ENCODE results near the gene C2orf78.

The C2orf78 gene

DNA sequence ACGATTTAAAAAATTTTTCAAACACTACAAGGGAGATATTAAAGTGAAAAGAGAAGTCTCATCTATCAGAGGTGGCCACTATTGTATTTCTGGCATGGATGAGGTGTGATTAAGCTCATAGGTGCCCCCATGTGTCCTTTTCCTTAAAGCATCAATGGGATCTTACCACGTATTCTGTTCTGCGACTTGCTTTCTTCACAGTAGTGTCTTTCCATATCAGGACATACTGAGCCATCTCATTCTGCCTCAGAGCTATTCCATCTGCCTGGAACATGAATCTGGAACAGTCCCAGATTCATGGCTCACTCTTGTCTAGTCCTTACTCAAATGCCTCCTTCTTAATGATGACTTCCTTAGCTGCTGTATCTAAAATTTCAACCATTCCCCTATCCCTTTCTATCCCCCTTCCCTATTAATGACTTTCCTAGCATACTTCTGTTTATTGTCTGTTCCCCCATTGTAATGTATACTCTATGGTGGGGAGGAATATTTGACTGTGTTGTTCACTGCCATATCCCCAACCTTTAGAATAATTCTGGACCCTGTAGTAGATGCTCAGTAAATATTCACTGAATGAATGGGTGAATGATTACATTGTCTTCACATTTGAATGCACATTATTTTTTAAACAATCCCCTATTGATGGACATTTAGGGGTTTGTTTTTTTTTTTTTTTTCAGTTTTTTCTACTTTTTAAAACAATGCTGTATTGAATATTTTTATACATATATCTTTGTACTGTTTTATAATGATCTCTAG is 55.8 kb downstream of the C2orf78 start:
- no peak for DNase-seq

DNA sequence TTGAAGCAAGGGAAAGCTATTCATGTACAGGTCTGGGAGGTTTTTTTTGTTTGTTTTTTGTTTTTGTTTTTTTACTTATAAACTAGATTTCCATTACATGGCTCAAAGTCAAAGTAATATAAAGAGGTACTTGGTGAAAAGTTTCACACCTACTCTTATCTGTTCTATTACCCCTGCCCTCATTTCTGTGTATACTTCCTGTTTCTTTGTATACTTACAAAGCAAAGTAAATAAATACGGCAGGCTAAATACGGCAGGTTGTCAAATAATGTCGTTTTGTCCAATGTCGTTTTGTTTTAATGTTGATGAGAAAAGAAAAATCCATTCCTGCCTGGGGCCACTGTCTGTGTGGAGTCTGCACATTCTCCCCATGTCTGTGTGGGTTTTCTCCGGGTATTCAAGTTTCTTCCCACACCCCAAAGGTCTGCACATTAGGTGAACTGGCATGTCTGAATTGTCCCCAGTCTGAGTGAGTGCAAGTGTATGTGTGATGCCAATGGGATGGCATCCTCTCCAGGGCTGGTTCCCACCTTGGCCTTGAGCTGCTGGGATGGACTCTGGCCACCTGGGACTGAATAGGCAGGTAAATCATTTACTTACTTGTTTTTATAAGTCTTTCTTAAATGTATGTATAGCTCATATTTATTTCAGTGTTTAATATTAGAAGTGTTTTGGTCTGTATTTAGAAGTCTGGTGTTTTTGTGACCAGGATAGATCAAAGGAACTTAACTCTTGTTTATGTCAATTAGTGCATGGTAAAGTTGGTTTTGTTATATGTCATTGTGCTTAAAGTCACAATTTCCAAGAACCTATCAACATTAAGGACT is 58.1 kb downstream of the C2orf78 start:
- DNase-seq, result no peak

DNA sequence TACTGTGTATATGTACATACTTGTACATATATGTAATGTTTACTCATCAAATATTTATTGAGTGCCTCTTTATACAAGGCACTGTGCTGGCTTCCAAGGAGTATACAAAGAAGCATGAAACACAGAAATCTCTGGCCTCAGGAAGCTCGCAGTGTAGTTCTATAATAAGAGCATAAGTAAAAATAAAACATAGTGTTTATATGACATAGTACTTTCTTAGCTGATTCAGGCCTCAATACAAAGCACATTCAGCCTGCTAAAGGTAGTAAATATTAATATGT is 58.7 kb downstream of the C2orf78 start:
- no peak for DNase-seq

DNA sequence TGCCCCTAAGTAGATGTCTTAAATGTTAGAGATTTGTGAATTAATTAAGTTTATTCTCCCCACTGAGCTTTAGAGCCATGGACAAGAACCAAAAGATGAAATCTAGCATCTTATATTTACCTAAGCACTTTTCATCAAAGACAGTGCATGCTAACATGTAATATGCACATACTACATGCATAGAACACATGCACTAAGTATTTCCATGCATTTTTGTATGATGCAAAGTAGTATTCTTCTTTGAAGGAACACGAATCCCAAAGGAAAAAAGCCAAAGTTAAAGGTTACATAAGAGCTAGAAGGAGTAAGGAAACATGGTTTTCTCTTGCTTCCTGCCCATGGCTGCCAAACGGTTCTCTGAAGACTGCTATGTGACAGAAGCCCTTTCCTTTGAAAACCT is 60.1 kb downstream of the C2orf78 start:
- no peak for DNase-seq

DNA sequence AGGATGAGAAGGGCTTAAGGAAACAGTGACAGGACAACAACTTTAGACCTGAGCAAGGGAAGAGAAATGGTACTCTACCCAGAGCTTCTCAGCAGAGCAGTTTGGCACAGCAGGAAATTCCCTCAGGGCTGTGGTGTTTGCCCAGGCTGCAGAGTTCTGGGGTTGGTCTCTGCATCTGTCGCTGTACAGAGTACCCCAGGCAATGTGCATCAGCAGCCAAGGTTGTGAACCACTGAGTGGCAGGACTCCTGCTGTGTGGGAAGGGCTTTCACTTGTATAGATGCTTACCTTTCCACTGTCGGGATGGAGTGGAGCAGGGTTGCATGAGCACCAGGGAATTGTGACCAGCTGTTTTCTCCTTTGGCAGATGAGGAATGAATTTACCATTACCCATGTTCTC is 66.0 kb downstream of the C2orf78 start:
- no peak for DNase-seq

DNA sequence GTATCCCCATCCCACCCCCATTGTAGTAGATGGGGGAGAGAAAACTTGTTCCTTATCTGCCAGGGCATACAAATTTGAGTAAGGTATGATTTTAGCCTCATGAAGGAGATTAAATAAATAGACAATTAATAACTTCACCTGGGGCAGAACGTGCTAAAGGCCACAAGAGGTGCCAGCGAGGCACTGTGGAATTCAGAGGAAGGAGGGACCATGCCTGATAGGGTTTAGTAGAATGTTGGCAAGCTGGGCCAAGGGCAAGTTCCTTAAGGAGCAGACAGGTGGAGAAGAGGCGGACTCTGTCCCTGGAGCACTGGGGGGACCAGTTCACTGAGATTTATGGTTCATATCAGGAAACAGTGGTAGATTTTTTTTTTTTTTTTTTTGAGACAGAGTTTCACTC is 67.3 kb downstream of the C2orf78 start:
- DNase-seq, result no peak

DNA sequence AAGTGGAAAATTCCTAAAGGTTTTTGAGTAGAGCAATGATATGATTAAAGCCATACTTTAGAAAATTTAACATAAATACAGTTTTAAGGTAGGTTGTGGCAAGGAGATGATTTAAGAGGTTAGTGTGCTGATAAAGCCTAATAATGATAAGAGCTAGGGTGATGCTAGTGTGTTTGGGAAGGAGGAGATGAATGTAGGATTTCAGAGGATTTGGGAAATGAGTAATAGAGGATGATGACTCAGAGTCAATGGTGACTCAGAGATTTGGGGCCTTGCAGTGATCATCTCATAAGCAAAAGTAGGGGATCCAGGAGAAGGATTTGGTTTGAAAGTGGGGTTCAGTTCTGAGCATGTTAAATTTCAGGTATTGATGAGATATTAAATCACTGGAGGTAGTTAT is 68.0 kb downstream of the C2orf78 start:
- no peak for DNase-seq

DNA sequence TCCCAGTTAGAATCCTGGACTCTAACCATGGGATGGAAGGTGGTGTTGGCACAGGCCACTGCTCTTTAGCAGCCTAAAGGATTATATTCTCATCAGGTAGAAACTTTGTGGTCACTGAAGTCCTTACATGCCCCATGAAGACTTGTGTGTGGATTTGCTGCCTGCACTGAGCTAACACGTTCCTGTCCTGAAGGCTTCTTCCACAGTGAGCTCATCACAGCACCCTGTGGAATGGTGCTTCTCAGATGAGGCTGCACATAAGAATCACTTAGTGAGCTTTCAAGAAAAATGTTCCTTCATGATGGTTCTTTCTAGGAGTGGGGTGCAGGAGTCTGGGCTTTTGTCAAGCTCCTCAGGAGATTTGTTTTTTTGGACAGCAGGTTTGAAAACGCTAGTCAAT is 71.5 kb downstream of the C2orf78 start:
- no peak for DNase-seq

DNA sequence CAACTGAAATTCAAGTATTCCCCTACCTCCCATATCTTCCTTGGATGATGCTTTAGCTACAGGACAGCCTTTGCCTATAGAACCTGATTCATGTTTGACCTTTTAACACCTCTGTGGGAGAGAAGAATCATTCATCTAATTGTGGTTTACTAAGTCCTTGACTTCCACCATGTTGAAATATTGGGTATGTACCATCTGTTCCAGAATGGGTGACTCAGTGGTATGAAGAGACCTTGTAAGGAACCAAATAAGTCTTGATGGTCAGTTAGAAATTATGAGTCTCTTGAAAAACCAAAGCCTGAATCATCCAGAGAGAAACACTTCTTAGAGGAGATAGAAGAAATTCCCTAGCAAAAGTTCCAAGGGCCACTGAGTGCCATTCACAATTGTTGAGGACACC is 72.2 kb downstream of the C2orf78 start:
- DNase-seq, result no peak

DNA sequence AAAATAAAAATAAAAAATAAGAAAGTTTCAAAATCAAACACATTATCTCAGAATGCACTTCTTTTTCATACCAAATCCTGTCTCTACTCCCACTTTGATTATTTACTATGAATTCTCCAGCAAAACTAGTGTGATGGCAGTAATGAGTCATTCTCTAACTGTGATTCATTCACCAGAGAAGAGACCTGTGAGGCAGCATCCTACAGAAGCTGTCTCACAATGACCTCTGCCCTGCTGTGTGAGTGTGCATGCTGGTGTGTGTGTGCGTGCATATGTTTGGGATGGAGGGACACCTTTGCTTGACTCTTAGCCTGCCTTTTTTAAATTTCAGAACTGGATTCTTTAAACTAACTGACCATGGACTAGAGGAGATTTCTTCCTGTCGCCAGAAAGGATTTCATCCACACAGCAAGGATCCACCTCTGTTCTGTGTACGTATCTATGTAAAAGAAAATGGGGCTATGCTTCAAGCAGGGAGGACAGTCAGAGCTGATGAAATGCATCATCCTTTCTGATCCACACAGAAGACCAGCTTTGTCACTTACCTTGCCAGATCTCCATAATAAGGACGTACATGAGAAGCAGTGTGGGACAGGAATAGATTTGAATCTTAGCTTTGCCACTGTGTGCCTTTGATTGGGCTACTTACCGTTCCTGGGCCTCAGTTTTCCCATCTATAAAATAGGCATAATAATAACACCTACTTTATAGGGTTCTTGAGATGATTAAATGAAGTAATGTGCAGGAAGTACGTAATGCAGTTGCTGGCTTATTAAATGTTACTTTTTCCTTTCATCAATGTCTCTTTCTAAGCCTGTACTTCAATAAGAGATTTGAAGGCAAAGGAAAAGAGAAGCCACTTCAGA is 76.0 kb downstream of the C2orf78 start:
- DNase-seq, result no peak

DNA sequence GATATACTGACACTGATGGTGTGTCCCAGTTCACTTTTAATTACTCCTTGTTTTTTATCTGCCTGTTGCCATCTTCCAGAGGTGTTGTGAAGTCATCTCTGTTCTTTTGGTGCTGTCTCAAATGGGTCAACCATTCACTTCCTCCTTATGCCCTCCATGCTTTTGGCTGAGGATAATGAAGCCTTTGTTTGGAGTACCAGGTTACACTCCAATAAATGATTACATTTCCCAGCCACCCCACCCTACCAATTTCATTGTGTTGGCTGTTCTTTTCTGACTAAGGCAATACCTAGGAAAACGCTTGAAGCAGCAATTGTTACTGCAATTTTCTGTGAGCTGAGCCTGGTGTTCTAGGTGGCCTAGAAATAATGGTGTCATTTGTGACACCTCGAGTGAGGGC is 79.0 kb downstream of the C2orf78 start:
- no peak for DNase-seq
